Measurements from ENCODE around the gene KCNE2. TPM values are rescaled to one million over a fixed set of nuclear protein-coding genes. Genes with fewer than 3 reads are reported as not detected.
"Not testable (repeated sequence)": the region's sequence is repeated elsewhere in the genome, so short reads cannot be mapped to it uniquely, and the experiment has no call there.

Gene KCNE2
- total RNA-seq, 2 donors from 2014 or later = not detected

- H3K4me3 ChIP-seq = no peak overlapping the region
- peak in 1 of 4 donors; percentile 1 for DNase-seq
- 77 to 85% methylated on average over 5 of the region's 5 CpGs for WGBS, 2 donors
- H3K36me3 ChIP-seq (replicated peaks in 1 of 2; ENCODE audit: insufficient read depth in 1 of 2, low read depth in 2 of 2) = no peaks in the 10 kb centered on the region
- no peaks in the 10 kb centered on the region for H3K4me1 ChIP-seq
- TF ChIP-seq CTCF (IDR thresholded peaks at IDR 0.05) = no peak
- no peak for TF ChIP-seq POLR2A (IDR thresholded peaks at IDR 0.05)
- no peak overlapping the region for H3K27ac ChIP-seq
- intact Hi-C loops (cut with DNase I) = no loop called here
- no peaks in the 10 kb centered on the region for H3K9me3 ChIP-seq
- H3K27me3 ChIP-seq = no peaks in the 10 kb centered on the region
- no peak for ATAC-seq
Observed at GRCh38 chr21:34372321-34372720, 8.5 kb downstream of the KCNE2 start.

- H3K4me1 ChIP-seq; H3K27me3 ChIP-seq; ATAC-seq; H3K36me3 ChIP-seq (replicated peaks in 1 of 2; ENCODE audit: insufficient read depth in 1 of 2, low read depth in 2 of 2); H3K27ac ChIP-seq; DNase-seq; intact Hi-C loops (cut with DNase I); H3K9me3 ChIP-seq; H3K4me3 ChIP-seq: not testable (repeated sequence)
- WGBS, 2 donors = no CpG with 5 or more reads among the region's 8 CpGs
Observed at GRCh38 chr21:34374462-34374861, 10.7 kb downstream of the KCNE2 start.

DNA sequence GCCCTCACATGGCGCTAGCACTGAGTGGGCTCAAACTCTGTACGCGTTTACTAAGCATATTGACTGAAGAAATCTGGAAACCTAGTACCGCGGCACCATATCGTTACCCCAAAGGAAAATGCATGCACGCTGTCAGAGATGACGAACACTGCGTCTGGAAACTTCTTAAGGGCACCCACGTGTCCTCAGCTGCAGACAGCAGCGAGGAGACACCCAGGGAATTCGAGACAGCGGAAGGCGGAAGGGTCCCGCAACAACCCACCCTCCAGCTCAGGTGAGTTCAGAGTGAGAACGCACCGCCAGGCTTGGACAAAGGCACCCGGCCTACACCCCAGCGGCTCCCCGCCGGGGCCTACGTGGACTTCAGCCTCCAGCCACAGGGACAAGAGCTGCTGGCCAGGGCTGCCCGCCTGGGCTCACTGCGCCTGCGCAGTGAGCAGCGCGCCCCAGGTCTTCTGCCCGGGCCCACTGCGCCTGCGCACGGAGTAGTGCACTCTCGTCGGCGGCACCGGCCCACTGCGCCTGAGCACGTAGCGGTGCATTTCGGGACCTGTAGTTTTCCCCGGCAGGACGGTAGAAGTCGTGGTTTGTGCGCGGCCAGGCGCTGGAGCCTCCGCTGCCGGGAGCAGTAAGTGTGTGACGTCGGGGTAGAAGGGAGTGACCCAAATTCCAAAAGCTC lies 11.3 kb downstream of the KCNE2 start, which contains the start of gene SMIM11:
SMIM11 (plus strand) TSS at position 568 of the 679 bp plus-strand sequence. CDS start 3,998 bp downstream, outside the sequence.
- ATAC-seq = peak; percentile 98
- H3K27ac ChIP-seq; H3K27me3 ChIP-seq; intact Hi-C loops (cut with DNase I); H3K4me1 ChIP-seq; H3K9me3 ChIP-seq; H3K36me3 ChIP-seq (replicated peaks in 1 of 2; ENCODE audit: insufficient read depth in 1 of 2, low read depth in 2 of 2); H3K4me3 ChIP-seq; DNase-seq: not testable (repeated sequence)
- no CpG with 5 or more reads among the region's 49 CpGs for WGBS, 2 donors

DNA sequence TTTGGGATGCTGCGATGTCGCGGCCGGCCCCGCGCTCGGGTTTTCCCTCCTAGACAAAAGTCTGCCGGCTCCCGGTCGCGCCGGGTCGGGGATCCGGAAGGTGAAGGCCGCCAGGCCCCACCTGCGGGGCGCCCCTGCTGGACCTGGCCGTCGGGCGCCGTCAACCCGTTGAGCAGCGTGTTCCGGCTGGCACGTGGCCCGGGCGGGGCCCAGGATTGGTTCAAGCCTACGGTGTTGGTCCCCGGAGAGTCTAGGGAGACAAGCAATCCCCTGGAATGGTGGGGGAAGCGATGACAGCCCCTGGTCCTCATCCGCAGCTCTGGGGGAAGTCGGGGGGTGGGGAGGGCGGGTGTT lies 11.8 kb downstream of the KCNE2 start:
- H3K9me3 ChIP-seq; H3K4me1 ChIP-seq; H3K36me3 ChIP-seq (replicated peaks in 1 of 2; ENCODE audit: insufficient read depth in 1 of 2, low read depth in 2 of 2); DNase-seq; H3K27ac ChIP-seq; H3K4me3 ChIP-seq; H3K27me3 ChIP-seq; intact Hi-C loops (cut with DNase I): not testable (repeated sequence)
- no CpG with 5 or more reads among the region's 33 CpGs for WGBS, 2 donors
- peak; percentile 69 for ATAC-seq

DNA sequence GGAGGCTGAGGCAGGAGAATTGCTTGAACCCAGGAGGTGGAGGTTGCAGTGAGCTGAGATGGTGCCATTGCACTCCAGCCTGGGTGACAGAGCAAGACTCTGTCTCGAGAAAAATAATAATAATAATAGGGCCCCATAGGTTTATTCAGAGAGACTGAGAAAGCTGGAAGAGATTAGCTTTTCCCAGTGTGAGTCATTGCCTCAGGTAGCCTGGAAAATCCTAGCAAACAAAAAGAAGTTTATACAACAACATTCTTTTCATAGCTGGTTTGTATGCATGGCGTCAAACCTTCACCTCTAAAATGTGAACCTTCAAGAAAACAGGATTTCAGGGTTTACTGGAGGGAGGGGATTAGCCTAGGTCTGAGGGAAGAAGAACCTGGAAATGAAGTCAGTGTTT lies 19.3 kb downstream of the KCNE2 start:
- H3K27ac ChIP-seq; H3K4me3 ChIP-seq; DNase-seq; intact Hi-C loops (cut with DNase I); H3K36me3 ChIP-seq (replicated peaks in 1 of 2; ENCODE audit: insufficient read depth in 1 of 2, low read depth in 2 of 2); H3K4me1 ChIP-seq; H3K27me3 ChIP-seq; H3K9me3 ChIP-seq; ATAC-seq: not testable (repeated sequence)
- WGBS, 2 donors = no CpG with 5 or more reads among the region's 2 CpGs

DNA sequence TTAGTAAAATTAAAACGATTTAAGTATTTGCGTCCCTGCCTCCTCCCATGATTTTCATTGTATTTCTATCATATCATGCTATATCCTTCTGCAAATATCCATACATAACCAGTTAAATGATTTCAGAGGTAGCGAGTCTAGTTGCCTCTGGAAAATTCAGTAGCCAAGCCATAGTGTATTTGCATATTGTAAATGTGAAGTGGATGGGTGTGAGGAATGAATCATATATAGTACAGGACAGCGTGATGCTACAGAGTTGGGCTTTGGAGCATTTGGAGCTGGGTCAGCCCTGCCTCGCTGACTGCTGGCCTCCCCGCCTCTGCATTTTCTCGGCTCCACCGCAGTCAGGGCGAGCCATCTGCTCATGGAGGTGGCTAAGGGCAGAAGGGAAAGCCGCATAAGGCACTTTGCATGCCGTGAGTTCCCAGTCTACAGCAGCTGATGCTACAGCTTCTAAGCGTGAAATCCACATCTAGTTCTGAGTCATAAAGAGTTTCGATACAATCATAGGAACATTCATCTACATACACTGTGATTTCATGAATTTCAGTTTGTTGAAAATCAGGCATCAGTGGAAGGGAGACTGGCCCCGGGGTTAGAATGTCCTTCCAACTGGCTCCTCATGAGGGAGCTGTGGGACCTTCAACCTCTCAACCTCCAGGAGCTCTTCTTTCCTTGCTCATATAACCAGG lies 20.1 kb downstream of the KCNE2 start:
- H3K27me3 ChIP-seq; intact Hi-C loops (cut with DNase I); H3K27ac ChIP-seq; H3K9me3 ChIP-seq; H3K4me1 ChIP-seq; H3K4me3 ChIP-seq; ATAC-seq; H3K36me3 ChIP-seq (replicated peaks in 1 of 2; ENCODE audit: insufficient read depth in 1 of 2, low read depth in 2 of 2); DNase-seq: not testable (repeated sequence)
- no CpG with 5 or more reads among the region's 14 CpGs for WGBS, 2 donors

DNA sequence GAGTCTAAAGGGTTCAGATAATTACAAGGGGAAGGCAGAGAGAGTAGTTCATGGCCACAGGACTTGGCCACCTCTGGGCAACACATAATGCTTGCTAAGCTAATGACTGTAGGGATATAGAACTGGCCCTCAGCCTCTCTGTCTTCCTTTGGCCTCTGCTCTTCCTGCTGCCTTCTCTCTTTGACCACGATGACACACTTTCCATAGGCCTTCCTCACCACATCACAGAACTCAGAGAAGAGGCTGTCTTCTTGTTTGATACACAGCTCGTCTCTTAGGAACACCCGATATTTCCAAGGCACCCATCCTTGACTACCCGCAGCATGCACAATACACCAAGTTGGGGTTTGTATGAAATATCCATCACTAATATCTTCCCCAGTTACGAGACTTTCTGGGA lies 36.7 kb downstream of the KCNE2 start:
- DNase-seq; H3K36me3 ChIP-seq (replicated peaks in 1 of 2; ENCODE audit: insufficient read depth in 1 of 2, low read depth in 2 of 2); H3K27me3 ChIP-seq; H3K27ac ChIP-seq; ATAC-seq; intact Hi-C loops (cut with DNase I); H3K4me1 ChIP-seq; H3K4me3 ChIP-seq; H3K9me3 ChIP-seq: not testable (repeated sequence)
- no CpG with 5 or more reads among the region's 5 CpGs for WGBS, 2 donors

- WGBS, 2 donors = no CpG with 5 or more reads among the region's 5 CpGs
- DNase-seq; H3K9me3 ChIP-seq; H3K27ac ChIP-seq; ATAC-seq; H3K27me3 ChIP-seq; H3K36me3 ChIP-seq (replicated peaks in 1 of 2; ENCODE audit: insufficient read depth in 1 of 2, low read depth in 2 of 2); H3K4me3 ChIP-seq; H3K4me1 ChIP-seq; intact Hi-C loops (cut with DNase I): not testable (repeated sequence)
Observed at GRCh38 chr21:34404742-34405141, 40.9 kb downstream of the KCNE2 start.

DNA sequence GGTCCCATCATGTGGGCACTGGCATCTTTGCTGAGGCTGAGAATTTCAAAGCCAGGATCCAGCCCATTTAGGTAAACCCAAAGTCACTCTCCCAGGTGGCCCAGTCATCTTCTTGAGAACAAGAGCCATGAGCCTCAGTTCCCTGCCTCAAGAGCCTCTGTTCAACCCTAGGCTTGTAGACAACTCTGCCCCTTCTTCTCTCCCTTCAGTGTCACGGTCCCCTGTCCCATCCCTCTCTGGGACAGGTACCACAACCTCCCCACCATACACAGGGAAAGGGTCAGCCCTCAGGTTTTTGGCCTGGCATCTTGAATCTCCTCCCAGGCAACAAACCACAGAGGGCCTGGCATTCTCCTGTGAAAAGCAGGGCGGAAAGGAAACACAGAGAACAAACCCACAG lies 41.9 kb downstream of the KCNE2 start:
- intact Hi-C loops (cut with DNase I); H3K27ac ChIP-seq; H3K27me3 ChIP-seq; H3K4me1 ChIP-seq; H3K36me3 ChIP-seq (replicated peaks in 1 of 2; ENCODE audit: insufficient read depth in 1 of 2, low read depth in 2 of 2); H3K4me3 ChIP-seq; ATAC-seq; DNase-seq; H3K9me3 ChIP-seq: not testable (repeated sequence)
- WGBS, 2 donors = no CpG with 5 or more reads among the region's 2 CpGs

- H3K4me1 ChIP-seq; H3K27ac ChIP-seq; ATAC-seq; H3K27me3 ChIP-seq; H3K36me3 ChIP-seq (replicated peaks in 1 of 2; ENCODE audit: insufficient read depth in 1 of 2, low read depth in 2 of 2); intact Hi-C loops (cut with DNase I); H3K4me3 ChIP-seq; DNase-seq; H3K9me3 ChIP-seq: not testable (repeated sequence)
- no CpG with 5 or more reads among the region's 6 CpGs for WGBS, 2 donors
Observed at GRCh38 chr21:34406102-34406501, 42.3 kb downstream of the KCNE2 start.

GRCh38 chr21:34406676-34407075 lies 42.9 kb downstream of the KCNE2 start:
- ATAC-seq; intact Hi-C loops (cut with DNase I): not testable (repeated sequence)
- no CpG with 5 or more reads among the region's 2 CpGs for WGBS, 2 donors

More at GRCh38 chr21:34406676-34407075, 42.9 kb downstream of the KCNE2 start:
- not testable (repeated sequence) for H3K4me1 ChIP-seq; H3K27ac ChIP-seq; H3K36me3 ChIP-seq (replicated peaks in 1 of 2; ENCODE audit: insufficient read depth in 1 of 2, low read depth in 2 of 2); H3K27me3 ChIP-seq; DNase-seq; H3K4me3 ChIP-seq; H3K9me3 ChIP-seq
